Medulla oblongata (tissue), 1 donor: Measurements from ENCODE around the gene THSD4.
"Not testable (repeated sequence)": the region's sequence is repeated elsewhere in the genome, so short reads cannot be mapped to it uniquely, and the experiment has no call there.

ENCODE experiments used
- DNase-seq: peaks from one replicate; pipeline ENCODE4 v3.0.0-alpha.2; 2015; ENCODE audit errors: extremely low spot score

The THSD4 gene

GRCh38 chr15:71350622-71351378 lies 235.5 kb downstream of the THSD4 start:
- no peak for DNase-seq

DNA sequence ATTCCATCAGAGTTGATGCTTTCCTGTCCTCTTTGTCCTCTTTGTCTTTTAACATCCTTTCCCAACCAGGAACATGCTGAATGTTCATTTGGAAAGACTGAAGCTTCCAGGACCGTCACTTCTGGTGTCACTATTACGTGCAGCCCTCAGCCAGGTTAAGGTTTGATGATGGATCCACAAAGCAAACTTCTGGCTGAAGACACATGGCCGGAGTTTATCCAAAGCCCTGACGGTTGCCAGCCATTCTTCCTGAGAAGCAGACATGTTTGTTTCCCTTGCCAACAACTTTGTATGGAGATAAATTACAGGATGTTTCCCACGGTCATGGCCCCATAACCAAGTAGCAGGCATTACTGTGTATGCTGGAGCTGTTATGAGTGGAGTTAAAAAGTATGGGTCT lies 236.9 kb downstream of the THSD4 start:
- DNase-seq = no peak

GRCh38 chr15:71352765-71353164 lies 237.5 kb downstream of the THSD4 start:
- no peak for DNase-seq

DNA sequence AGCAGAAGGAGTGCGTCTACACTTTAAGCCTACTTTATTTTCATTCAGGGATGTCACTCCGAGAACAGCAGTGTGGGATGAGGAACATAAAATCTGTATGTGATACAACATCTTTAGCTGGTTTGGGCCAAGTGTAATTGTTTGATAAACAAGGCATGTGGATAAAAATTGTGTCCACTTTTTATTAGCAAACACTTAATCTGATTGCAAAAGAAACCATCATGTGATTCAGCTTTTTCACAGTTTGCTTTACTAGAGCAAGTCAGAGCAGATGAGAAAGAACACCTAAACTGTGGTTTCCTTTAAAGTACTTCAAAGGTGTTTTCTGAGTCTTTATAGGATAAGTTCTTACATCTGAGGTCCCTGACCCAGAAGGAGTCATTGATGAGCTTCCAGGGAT lies 237.9 kb downstream of the THSD4 start:
- DNase-seq = no peak

- DNase-seq = no peak
Measured at GRCh38 chr15:71355268-71355667, 240.0 kb downstream of the THSD4 start.

GRCh38 chr15:71357321-71357732 lies 242.1 kb downstream of the THSD4 start:
- no peak for DNase-seq

- DNase-seq = no peak
Measured at GRCh38 chr15:71357967-71358366, 242.7 kb downstream of the THSD4 start.

- no peak for DNase-seq
Measured at GRCh38 chr15:71359246-71359645, 244.0 kb downstream of the THSD4 start.

GRCh38 chr15:71362556-71362955 lies 247.3 kb downstream of the THSD4 start:
- DNase-seq = no peak

DNA sequence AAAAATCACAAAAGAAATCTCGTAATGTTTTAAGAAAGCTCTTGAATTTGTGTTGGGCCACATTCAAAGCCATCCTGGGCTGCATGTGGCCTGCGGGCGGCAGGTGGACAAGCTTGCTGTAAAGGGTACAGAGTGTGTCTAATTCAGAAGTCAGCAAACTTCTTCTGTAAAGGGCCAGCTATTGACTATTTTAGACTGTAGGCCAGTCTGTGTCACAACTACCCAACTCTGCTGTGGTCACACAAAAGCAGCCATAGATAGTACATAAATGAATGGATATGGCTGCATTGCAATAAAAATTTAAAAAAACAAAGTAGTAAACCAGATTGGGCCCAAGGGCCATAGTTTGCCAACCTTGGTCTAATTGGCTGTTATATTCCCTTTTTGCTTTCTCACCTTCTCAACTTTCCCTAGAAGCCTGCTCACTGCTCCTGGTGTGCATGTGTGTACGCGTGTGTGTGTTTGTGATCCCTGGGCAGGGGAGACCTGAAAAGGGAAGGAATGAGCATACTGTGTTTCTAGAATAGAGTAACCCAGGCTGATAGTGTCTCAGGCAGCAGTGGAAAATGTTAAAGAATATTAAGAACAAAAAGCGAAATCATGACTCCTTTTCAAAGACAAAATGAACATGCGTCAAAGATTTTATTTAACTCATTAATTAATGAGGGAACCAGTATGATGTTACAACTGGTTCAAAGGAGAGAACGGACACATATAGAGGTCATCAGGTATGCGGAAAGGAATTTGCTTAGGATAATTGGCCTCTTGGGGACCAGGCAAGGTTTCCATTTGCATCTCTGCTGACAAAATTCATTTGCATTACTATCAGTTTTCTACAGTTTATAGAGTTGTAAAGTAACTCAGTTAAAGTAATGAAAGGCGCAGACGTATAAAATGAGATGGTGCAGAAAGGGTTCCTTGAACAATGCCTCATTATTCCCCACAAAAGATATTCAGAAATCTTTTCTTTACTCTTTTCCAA lies 248.0 kb downstream of the THSD4 start:
- no peak for DNase-seq

- no peak for DNase-seq
Measured at GRCh38 chr15:71364117-71364584, 248.9 kb downstream of the THSD4 start.

GRCh38 chr15:71366522-71366921 lies 251.3 kb downstream of the THSD4 start:
- DNase-seq = no peak

DNA sequence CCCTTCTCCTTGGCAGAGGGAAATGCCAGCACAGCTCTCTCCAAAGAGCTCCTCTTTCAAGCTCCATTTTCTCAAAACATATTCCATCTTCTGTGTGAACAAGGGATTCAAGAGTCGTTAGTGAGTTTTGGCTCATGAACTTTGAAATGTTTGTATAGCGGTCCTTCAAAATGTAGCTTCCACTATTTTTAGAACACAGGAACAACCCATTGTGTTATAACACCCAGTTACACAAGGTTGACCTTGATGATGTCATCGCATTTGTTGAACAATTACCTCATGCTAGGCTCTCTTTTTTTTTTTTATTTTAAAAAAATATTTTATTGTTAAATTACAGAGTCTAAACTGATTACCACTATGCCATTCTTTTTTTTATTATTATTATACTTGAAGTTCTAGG lies 251.7 kb downstream of the THSD4 start:
- DNase-seq = no peak

GRCh38 chr15:71367737-71368136 lies 252.5 kb downstream of the THSD4 start:
- DNase-seq = not testable (repeated sequence)

DNA sequence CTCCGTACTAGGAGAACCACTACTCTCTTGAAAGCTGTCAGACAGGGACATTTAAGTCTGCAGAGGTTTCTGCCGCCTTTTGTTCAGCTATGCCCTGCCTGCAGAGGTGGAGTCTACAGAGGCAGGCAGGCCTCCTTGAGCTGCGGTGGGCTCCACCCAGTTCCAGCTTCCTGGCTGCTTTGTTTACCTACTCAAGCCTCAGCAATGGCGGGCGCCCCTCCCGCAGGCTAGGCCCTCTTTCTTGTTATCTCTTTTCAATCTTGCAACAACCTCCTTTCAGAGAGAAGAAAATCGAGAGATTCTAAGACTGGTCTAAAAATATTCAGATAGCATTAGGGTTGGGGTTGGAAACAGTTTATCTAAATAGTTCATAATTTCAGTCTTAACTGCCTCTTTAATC lies 257.5 kb downstream of the THSD4 start:
- not testable (repeated sequence) for DNase-seq

DNA sequence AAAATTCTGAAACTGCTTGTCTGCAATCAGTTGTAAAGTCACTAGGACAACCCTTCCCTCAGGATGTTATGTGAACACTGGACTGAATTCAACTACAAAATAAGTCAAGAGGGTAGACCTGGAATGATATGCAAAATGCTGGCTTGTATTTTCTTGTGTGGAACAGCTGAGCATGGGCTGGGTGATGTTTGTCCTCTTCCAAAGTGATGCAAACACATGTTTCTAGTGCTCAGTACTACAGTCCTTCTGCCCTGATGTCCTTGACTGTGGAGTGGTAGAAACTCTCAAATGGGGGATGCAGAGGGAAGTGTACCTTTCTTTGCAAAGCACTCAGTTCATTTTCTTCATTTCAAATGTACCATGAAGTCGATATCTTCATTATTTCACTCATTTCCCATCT lies 258.6 kb downstream of the THSD4 start:
- no peak for DNase-seq

DNA sequence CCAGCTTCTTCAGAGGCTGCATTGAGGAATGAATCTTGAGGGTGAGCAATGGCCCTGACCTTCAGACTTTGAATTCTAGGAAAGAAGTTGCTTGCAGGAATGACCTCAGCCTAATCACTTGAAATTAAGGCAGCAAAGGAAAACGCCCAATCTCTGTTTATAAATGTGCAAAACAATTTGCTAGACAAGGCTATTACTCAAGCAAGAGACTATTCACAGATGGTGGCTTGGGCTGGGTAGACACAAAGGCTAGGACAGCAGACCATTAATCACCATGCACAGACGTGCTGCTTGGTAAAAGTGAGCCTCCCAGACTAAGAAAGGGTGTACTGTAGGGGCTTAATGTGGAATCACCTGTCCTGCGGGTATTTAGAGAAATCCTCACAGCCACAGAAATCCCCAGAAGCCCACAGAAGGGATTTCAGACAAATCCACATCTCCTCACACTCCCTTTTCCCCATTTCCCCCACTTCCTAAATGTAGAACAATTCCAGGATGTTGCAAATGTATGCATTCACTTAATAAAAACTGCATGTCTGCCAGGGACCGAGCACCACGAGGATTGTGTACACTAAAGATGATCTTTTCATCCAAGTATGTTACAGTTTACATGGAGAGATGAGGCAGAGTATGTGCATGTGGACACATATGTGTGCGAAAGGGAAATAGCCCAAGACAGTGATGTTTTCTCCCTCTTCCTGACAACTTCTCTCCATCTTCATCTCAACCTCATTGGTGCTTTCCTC lies 259.5 kb downstream of the THSD4 start:
- DNase-seq = no peak

- DNase-seq = no peak
Measured at GRCh38 chr15:71375934-71376333, 260.7 kb downstream of the THSD4 start.

GRCh38 chr15:71379893-71380292 lies 264.6 kb downstream of the THSD4 start:
- no peak for DNase-seq

DNA sequence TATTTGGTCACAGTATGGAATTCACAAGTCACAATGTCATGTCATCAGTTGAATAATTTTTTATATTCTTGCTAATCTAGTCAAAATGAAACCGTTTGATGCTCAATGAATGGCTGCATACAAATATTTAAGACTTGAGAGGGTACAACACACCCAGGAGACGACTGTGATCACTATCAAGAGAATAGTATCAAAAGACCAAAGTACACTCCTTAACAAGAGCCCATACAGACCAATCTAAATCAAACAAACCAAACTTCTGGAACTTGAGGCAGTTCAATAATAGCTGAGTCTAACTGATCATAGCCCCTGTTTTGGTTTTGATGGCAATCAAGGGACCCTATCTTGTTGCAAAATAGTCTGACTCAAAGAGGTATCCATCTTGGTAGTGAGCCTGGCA lies 265.1 kb downstream of the THSD4 start:
- no peak for DNase-seq

DNA sequence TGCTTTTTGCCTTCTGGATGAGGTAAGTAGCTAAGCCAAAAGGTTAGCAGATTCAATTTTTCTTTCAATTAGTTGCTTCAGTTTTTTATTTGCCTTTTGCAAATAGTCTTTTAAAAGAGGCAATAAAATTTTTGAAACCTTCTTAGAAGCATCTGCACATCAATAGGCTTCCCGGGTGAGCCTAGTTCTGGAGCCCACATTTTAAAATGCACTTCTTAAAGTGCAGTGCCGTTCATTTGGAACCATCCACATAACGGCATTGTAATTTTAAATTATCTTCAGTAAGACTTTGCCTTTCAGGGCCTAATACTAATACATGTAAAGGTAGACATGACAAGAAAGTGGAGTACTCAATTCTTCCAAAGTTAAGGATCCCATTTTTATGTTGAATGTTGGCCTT lies 269.2 kb downstream of the THSD4 start:
- no peak for DNase-seq

GRCh38 chr15:71385026-71385425 lies 269.8 kb downstream of the THSD4 start:
- no peak for DNase-seq
